HG03520 (cell line): Measurements from ENCODE around the gene PRR9.
"Not testable (repeated sequence)": the region's sequence is repeated elsewhere in the genome, so short reads cannot be mapped to it uniquely, and the experiment has no call there.

Experiments
- ATAC-seq: cut with Tn5 transposase; IDR thresholded peaks from one replicate; pipeline ENCODE4 v1.9.1; 2021; ENCODE audit warnings: mild to moderate bottlenecking, moderate library complexity; ENCODE audit not compliant: unreplicated experiment

Gene PRR9, protein sequence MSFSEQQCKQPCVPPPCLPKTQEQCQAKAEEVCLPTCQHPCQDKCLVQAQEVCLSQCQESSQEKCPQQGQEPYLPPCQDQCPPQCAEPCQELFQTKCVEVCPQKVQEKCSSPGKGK

DNA sequence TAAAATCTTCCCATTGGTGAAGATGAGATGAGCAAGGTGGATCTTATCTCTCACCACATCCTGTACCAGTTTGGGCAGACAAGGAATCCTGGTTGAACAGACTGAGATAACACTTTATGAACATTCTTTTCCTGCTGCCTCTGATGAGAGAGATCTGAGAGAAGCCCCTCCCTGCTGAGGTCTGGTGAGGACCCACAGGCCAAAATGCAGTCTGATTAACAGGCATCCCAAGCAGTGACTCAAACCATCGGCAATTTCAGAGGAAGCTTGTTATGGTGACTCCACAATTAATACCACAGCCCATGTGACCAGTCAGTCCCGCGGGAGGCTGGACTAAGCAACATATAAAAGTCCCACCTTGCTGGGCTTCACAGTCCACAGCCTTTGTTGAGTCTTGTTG lies at the start of gene PRR9:
TSS of gene PRR9 (plus strand) at position 373 of the 400 bp plus-strand sequence. CDS start 561 bp downstream, outside the sequence.
- no peak for ATAC-seq

DNA sequence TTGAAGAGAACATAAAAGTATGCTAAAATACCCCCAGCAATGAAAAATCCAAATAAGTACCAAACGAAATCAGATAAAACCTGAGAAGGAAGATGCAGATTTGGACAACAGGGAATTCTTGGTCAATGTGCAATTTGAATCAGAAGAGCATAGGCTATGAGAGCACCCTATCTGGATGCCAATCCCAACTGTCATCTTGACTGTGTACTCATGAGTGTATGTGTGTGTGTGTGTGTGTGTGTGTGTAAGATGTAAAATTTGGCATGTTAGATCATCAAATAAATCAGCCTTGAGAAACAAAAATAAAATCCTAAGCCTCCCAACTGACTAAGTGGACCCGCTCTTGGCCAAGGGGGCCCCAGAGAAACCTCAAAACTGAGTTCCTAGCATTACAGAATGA lies 48.7 kb upstream of the PRR9 start:
- no peak for ATAC-seq

DNA sequence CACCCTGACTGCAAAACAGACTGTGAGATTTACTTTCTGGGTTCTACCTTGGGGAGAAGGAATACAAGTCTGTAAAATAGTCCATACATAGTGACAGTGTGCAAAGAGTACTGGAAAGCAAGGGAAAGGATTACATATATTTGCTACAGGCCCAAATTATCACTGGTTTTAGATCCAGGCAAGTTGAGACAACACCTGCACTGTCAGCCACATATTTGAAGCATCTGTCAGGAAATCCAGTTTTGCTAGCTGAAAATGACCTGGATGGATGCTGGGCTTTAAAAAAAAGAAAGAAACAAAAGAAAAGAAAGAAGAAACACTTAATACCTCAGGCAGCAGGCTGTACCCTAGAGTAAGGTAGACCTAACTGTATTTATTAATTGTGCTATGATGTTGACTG lies 42.8 kb upstream of the PRR9 start:
- ATAC-seq = no peak

DNA sequence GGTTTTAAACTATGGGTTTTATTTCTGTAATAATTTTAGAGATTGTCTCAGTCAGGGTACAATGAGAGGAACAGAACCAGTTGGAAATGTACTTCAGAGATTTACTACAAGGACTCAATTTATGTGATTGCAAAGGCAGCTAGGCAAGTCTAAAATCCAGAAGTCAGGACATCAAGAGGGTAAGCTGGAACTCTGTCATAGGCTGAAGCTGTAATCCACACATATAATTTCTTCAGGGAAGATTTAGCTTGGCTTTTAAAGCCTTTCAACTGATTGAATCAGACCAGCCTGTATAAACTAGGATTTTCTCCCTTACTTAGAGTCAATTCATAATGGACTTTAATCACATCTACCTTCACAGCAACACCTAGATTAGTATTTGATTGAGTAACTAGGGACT lies 38.5 kb upstream of the PRR9 start:
- no peak for ATAC-seq

DNA sequence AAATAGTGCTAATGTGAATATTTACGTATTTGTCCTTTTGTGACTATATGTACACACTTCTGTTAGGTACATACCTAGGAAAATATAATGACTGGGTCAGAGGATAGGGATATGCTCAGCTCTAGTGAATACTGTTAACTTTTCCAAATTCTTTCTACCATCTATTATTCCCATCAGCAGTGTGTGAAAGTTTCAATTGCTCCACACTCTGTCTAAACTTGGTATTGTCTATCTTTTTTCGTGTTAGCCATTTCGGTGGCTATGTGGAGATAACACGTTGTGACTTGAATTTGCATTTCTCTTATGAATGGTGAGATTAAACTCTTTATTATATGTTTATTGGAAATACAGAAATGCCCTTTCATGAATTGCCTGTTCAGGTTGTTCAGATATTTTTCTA lies 36.8 kb upstream of the PRR9 start:
- no peak for ATAC-seq

DNA sequence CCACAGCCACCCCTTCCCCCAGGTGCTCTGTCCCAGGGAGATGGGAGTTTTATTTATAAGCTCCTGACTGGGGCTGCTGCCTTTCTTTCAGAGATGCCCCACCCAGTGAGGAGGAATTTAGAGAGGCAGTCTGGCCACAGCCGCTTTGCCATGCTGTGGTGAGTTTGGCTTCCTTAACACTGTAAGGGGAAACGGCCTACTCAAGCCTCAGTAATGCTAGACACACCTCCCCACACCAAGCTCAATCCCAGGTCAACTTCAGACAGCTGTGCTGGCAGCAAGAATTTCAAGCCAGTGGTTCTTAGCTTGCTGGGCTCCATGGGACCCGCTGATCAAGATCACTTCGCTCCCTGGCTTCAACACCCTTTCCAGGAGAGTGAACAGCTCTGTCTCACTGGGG lies 29.1 kb upstream of the PRR9 start:
- ATAC-seq = not testable (repeated sequence)

DNA sequence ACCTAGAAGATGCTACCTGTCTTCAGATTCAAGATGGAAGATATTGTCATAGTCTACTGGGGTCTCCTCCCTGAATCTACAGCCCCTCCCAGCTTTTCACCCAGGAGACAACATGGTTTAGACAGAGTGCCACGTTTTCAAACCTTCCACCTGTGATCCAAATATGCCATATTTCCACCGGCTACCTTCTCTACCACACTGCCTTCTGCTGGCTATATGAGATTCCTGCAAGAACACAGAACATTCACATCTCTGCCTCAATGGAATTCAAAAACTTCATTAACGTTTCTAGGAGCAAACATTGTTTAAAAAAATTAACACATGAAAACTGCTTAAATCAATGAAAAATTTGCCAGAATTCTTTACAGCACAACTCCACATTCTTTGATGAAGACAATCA lies 27.0 kb upstream of the PRR9 start:
- no peak for ATAC-seq

DNA sequence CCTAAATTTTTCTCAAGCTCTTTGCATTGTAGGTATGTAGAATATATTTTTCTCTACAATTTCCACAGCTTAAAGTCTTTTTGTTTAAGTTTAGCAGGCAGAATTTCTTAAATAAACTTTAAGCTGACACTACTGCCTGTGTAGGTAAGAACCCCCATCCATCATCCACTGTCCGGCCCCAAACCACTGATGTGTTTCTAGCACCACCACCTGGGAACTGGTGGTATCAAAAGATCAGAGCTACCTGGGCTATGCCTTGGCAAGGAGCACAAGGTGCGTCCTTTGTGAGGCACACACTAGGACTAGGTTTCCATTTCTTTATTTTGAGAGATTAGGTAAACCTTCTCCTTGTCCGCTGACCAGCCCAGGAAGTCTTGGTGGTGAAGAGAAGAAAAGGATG lies 24.7 kb upstream of the PRR9 start:
- ATAC-seq = no peak

DNA sequence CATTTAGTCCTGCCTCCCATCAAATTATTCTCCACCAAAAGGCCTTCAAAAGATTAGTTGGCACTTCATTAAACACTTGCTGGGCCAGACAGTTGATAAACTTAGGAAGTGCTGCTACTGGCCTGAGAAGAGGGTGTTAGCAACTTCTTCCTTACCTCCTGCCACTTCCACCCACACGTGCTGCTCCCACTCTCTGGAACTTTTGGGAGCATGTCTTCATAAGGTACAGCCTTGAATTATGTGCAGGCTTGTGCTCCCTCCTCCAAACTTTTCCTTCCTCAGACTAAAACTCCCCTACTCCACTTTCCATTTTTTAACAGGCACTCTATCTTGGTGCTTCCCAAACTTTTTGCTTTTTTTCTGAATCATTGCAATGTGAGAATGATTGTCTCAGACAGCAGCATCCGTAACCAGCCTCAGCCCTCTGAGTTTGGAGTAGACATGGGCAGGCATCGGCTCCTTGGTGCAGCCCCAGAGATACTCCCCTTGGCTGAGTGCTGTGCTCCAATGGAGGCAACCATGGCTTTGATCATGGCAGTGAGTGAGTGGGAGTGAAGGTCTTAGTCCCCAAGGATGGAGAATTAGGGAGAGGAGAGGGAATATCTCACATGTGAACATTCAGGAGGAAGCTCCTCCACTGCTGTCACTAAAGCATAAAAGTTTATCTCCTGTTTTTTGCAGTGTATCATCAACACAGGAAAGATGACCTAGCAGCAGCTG lies 22.9 kb upstream of the PRR9 start:
- no peak for ATAC-seq

DNA sequence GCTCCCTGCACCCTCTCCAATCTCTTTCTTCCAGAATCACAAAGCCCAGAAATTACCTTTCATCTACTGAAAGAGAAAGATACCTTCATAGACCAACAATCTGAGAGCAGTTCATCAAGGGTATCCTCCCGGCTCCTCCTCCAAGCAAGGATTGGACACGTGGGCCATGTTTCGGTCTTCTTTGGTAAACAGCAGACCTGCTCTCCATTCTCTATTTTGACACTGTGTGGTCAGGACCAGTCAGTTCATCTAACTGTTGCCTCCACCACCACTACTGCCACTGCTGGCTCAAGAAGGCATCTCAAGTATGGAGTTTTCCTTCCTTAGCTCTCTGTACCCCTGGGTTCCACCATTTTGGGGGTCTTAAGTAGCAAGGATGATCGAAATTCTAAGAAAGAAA lies 22.2 kb upstream of the PRR9 start:
- ATAC-seq = no peak

DNA sequence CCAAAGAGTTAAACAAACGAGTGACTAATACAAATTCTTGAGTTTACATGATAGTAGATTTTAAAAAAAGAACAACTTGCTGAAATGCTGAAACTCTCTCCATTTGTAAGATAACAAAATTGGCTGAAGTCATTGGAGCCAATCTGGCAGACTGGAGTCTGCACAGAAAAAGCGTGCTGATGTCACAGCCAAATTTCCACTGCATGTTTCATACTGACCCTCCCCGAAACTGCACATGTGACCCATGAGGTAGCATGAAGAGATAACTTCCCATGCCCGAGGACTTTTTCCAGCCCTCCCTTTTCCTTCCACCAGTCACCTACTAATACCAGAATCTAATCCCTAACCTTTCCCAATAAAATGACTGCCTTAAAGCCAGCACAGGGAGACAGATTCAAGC lies 15.4 kb upstream of the PRR9 start:
- ATAC-seq = no peak

DNA sequence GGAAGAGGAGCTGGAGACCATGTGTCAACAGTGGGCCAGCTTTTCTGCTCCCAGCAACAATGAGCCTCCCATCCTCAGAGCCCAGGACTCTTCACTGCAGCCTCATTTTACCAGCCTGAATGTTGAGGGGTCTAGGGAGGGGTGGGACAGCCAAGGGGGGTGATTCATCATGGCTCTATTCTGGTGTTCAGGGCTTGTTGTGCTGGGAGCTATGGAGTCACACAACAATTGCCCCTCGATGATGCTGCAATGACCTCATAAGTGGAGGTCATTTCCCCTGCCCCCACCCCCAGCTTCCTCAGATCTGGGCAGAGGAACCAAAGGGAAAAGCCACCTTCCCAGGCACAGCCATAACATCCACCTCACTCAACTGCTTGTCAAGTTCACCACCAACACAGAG lies 14.3 kb upstream of the PRR9 start, which contains the start of gene LELP1:
TSS of gene LELP1 (plus strand) at position 301 of the 400 bp plus-strand sequence. CDS start 1,278 bp downstream, outside the sequence.
- ATAC-seq = no peak

DNA sequence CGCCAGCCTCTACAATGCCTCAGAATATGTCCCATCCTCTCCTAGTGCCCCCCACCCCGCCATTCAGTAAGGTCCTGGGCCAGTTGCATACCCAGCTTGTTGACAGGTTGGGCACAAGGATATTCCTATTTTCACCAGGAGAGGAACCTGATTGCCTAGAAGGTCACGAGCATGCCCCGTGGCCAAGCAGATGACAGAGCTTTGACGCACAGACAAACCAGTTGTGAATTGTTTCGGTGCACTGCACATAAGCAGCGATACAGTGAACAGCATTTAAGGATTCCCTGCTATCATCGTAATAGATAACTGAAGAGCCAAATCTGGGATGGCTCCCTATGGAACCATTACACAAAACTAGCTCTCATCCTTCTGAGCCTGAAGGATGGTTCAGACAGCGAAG lies 10.8 kb upstream of the PRR9 start:
- ATAC-seq = no peak

DNA sequence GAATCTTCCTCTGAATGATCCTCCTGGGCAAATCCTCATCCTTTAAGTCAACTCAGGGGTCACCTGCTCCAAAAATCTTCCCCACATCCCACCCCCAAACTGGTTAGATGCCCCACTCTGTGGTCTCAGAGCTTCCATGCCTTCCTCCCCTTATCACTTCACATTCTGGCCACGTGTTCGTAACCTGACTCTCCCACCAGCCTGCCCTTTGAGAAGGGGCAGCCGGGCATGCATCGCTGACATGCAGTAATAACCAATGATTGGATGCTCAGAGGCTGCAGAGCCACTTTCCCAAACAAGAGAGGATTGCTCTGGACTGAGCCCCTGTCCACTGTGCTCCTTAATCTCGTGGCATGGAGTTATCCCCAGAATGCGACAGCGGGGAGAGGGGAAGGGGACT lies 7.2 kb upstream of the PRR9 start:
- ATAC-seq = no peak

DNA sequence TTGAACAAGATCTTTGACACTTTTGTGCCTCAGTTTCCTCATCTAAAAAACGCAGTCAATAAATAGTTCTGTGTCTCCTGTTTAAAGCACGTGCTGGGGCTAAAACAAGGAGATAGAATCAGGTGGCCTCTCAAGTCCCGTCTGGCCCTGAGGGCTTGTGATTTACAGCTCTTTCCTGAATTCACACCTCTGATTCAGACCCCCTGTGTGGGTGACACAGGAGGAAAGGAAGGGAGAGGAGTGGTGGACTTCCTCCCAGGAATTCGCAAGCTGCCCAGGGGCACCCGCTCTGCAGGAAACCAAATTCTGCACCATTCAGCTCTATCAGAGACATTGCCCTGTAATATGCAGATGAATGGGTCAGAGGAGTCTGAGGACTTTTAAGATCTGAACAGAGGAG lies 5.2 kb upstream of the PRR9 start:
- no peak for ATAC-seq

DNA sequence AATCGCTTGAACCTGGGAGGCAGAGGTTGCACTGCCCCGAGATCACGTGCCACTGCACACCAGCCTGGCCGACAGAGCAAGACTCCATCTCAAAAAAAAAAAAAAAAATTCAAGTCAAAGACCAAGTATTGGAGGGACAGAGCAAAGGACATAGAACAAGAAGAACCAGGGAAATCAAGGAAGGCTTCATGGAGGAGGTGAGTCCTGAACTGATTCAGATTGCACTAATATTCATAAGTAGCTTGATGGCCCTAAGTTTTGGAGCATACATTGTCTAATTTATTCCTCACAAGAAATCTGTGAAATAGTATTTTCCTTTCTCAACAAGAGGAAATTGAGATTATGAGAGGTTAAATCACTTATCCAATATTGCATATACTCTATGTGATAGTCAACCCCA lies 3.9 kb upstream of the PRR9 start:
- no peak for ATAC-seq

DNA sequence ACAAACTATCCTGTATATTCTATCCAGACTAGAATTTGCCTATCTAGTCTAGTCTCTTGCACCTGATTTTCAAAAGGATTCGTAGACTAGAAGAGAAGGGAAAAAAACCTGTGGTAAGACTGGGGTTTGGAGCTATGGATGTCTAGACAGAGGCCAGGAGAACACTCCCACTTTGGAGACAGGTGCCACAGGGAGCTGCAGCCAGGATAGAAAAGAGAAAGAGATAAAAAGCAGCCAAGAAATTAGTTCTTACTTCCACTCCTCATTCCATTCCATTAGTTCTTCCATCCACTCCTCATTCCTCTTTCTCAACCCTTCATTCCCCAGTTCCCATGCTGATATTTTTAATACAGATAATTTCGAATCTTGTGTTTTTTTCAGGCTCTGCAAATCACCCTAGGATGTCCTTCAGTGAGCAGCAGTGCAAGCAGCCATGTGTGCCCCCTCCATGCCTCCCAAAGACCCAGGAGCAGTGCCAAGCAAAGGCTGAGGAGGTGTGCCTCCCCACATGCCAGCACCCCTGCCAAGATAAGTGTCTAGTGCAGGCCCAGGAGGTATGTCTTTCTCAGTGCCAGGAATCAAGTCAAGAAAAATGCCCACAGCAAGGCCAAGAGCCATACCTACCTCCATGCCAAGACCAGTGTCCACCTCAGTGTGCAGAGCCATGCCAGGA lies 496 bp downstream of the PRR9 start:
- ATAC-seq = no peak

DNA sequence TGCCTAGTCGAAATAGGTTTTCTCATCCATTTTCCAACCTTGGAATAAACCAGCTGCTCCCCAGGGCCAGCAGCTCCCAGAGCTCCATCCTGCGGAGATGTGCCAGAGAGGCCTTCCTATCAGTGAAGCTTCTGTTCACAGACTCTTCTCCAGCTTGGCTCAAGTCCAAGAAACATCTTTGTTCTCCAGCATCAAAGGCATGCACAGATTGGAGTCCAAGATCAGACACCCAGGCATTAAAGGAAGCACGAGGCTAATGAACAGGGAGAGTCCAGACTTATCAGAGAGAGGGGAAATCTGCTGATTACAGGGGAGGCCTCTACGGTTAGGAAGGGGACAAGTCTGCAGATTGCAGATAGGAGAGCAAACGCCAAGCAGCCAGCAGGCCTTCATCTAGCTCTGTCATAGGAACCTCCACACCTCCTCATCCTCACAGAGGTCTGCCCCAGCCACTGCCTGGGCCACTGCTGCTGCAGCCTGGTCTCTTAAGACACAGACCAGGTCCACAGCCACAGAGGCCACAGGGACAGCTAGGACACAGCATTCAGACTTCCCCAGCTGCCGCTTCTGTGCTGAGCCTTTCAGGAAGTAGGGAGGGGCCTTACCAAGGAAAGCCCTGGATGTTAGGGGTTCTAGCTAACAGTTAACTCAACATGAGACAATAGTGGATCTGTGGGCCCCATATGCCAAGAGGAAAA lies 3.4 kb downstream of the PRR9 start:
- ATAC-seq = no peak

DNA sequence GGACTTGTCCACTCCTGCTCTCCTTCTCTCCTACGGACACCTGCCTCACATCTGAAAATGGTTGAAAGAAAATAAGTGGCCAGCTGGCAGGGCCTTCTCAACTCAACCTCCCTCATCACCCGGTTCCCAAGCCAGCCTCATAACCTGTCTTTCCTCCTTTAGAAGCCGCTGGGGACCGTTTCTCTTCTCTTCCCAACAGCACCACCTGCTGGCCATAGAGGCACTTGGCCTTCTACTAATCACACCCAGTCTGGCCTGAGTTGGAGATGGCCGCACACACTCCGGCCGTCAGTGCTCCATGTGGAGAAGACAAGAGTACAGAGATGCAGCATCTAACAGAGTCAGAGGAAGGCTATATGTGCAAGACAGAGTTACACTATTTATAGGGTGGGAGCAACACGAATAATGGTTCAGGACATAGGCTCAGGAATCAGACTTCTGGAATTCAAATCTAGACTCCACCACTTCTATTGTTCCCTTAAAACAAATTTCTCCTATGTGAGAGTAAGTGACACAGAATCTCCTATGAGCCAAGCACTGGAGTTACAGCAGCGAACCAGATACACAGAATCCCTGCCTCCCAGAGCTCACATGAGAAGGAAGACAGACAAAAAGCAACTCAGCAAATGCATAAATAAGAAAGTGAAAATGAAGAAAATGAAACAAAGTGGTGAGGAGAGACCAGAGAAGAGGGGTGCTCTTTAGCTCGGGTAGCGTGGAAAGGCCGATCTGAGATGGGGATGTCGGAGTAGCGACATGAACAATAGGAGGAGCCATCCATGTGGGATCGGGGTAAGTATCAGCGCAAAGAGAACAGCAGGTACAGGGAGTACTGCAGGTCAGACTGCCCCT lies 5.9 kb downstream of the PRR9 start:
- ATAC-seq = not testable (repeated sequence)

DNA sequence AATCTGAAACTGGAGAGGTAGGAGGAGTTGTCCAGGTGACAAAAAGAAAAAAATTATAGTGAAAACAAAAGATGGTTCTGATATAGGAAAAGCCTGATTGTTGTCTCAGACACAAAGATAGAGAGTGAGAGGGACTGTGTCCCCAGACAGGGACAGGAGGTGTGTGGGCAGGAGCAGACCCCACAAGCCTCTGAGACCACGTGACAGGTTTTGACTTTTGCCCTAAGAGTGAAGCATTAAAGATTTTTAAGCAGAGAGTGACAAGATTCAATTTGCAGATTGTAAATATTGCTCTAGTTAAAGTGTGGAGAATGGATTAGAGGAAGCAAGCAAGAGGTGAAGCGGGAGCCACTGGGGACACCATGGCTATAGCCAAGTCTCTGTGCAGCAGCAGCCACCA lies 10.4 kb downstream of the PRR9 start:
- no peak for ATAC-seq

DNA sequence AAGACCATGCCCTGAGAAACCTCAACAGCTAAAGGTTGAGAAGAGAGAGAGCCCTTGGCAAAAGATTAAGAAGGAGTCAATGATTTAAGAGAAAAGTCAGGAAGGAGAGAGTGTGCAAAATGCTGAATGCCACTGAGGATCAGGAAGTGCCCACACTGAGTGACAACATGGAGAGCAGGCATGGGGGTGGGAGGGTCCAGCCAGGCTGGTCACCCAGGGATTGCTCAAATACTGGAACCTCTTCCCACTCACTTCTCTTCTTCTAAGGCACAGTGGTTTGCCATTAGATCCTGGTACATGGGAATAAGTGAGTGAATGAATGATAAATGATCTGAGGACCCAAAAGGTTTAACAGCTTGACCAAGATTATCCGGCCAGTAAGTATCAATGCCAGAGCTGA lies 11.1 kb downstream of the PRR9 start:
- ATAC-seq = no peak
